ENCODE measurements around the gene LYSMD3.

Gene LYSMD3

GRCh38 chr5:90477621-90478215 is 51.7 kb downstream of the LYSMD3 start:
- no peak for DNase-seq

- DNase-seq = no peak
Measured at GRCh38 chr5:90477073-90477472, 52.3 kb downstream of the LYSMD3 start.

- DNase-seq = no peak
Measured at GRCh38 chr5:90476391-90476790, 53.0 kb downstream of the LYSMD3 start.

- DNase-seq = no peak
Measured at GRCh38 chr5:90475436-90475980, 53.9 kb downstream of the LYSMD3 start.

GRCh38 chr5:90474235-90475107 is 54.9 kb downstream of the LYSMD3 start, which contains the start of the genes MBLAC2 and POLR3G:
MBLAC2 (minus strand) TSS chr5:90474771; CDS start chr5:90474292, 479 bp downstream.
POLR3G (plus strand) TSS chr5:90474864; CDS start chr5:90485568, 10,704 bp downstream.
- DNase-seq = peak; percentile 92

GRCh38 chr5:90473396-90474234 is 55.8 kb downstream of the LYSMD3 start:
- DNase-seq = no peak

GRCh38 chr5:90472783-90473395 is 56.5 kb downstream of the LYSMD3 start:
- no peak for DNase-seq
